Stomach (tissue), 9 donors: ENCODE measurements around the gene SORCS2. TPM values are rescaled to one million over a fixed set of nuclear protein-coding genes. Genes with fewer than 3 reads are reported as not detected.

ENCODE experiments used
- DNase-seq, 2 donors: peaks; one replicate each; pipeline versions ENCODE4 v3.0.0 to v3.0.0-alpha.2; 2013 to 2019
- H3K27ac ChIP-seq, 5 donors: fragments of 200-600 bp in 4 of 5; sonication (generic) in 4 of 5; one replicate each; pipeline ENCODE4 v1.5.1; 2013 to 2019; ENCODE audit warnings: mild to moderate bottlenecking in 1 of 5, moderate library complexity in 1 of 5
- H3K27me3 ChIP-seq, 3 donors: fragments of 200-600 bp; sonication (generic); one replicate each; pipeline ENCODE4 v1.5.1; 2017 to 2019; ENCODE audit warnings: mixed run types in 1 of 3
- H3K36me3 ChIP-seq, 4 donors: fragments of 200-600 bp; sonication (generic); 1 replicate in 3 of 4; 2 replicates in 1 of 4; pipeline ENCODE4 v1.5.1; 2016 to 2019
- H3K4me1 ChIP-seq, 4 donors: fragments of 200-600 bp; sonication (generic); one replicate each; pipeline ENCODE4 v1.5.1; 2016 to 2019
- H3K4me3 ChIP-seq, 4 donors: fragments of 200-600 bp; sonication (generic) in 3 of 4; one replicate each; pipeline ENCODE4 v1.5.1; 2016 to 2019; ENCODE audit warnings: mild to moderate bottlenecking in 1 of 4
- H3K9me3 ChIP-seq, 4 donors: fragments of 200-600 bp; sonication (generic); one replicate each; pipeline ENCODE4 v1.5.1; 2016 to 2019
- CTCF ChIP-seq, 7 experiments: fragments of 450-650 bp in 4 of 7; fragments of 200-600 bp in 3 of 7; sonication (generic) in 3 of 7; IDR thresholded peaks; one replicate each; pipeline ENCODE4 v1.5.1; 2016 to 2019; ENCODE audit warnings: antibody characterized with exemption in 7 of 7, control low read depth in 2 of 7, mild to moderate bottlenecking in 1 of 7
- EP300 ChIP-seq: sonication (generic); formaldehyde crosslinking; IDR thresholded peaks from one replicate; pipeline ENCODE4 v1.6.1; 2017; ENCODE audit warnings: antibody characterized with exemption
- POLR2A ChIP-seq, 4 donors: fragments of 450-650 bp; IDR thresholded peaks; one replicate each; pipeline ENCODE4 v1.6.1; 2016; ENCODE audit warnings: antibody characterized with exemption in 4 of 4, control low read depth in 2 of 4, mild to moderate bottlenecking in 1 of 4, moderate library complexity in 1 of 4
- POLR2AphosphoS5 ChIP-seq, 3 donors: sonication (generic); formaldehyde crosslinking; IDR thresholded peaks; one replicate each; pipeline ENCODE4 v1.6.1; 2016; ENCODE audit warnings: antibody characterized with exemption in 3 of 3
- WGBS, 5 donors: extraction: QIAGEN DNeasy Blood & Tissue Kit in 3 of 5; methylation state at CpG; one replicate each; pipeline versions ENCODE4 v1.1.5 to v1.1.7; 2013 to 2018; 5-methylcytosine and 5-hydroxymethylcytosine counted together
- intact Hi-C: fragments of 100-400 bp; cut with DNase I; formaldehyde crosslinking; loops from one replicate; pipeline ENCODE4 v1.15.1; 2023; ENCODE audit warnings: low total_unique reads
- polyA plus RNA-seq, 3 donors: library from polyadenylated mRNA; stranded (reverse); fragments of 200-250 nt; gene quantifications; one replicate each; pipeline ENCODE4 v1.2.3, GENCODE V29; 2013
- total RNA-seq, 5 donors: library from RNA; depleted of rRNA; stranded (reverse); fragments of >200 nt; gene quantifications; one replicate each; pipeline versions ENCODE4 v1.1.0 to v1.2.3, GENCODE V29; 2014 to 2016
- donor health status: healthy with polysubstance abuse.
- donor health status: Bipolar disorder and iron deficiency.
- donor health status: healthy.

The SORCS2 gene
- total and polyA plus RNA-seq, 8 donors, result under 0.01 to 13.0 (median 0.50) TPM; not detected in 1

GRCh38 chr4:7581477-7581876, 389.1 kb downstream of the SORCS2 start:
- Histone ChIP-seq H3K9me3 (peaks cover 20 to 48% (median 29%) of the 10 kb centered on the region in 4 donors), H3K4me3 (no peak overlapping the region), H3K36me3 (peaks cover 0 to under 1% (median 0%) of the 10 kb centered on the region in 4 donors), H3K4me1 (no peaks in the 10 kb centered on the region), H3K27ac (no peak overlapping the region), H3K27me3 (no peaks in the 10 kb centered on the region)
- 29 to 34% (median 33%) methylated on average over 7 to 8 of the region's 8 CpGs for WGBS, 5 donors
- intact Hi-C loops, result no loop called here
- no peak for TF ChIP-seq EP300
- TF ChIP-seq POLR2AphosphoS5 (IDR thresholded peaks at IDR 0.05), result no peak
- no peak for TF ChIP-seq CTCF (IDR thresholded peaks at IDR 0.05)
- TF ChIP-seq POLR2A (IDR thresholded peaks at IDR 0.05), result no peak
- peak in 1 of 2 donors; percentile 83 for DNase-seq

- no peak overlapping the region for H3K4me3 ChIP-seq
- no peaks in the 10 kb centered on the region for H3K27me3 ChIP-seq
- no peak for DNase-seq
- no peak overlapping the region for H3K27ac ChIP-seq
- intact Hi-C loops, result no loop called here
- 83 to 92% (median 88%) methylated on average over 16 of the region's 16 CpGs for WGBS, 5 donors
- TF ChIP-seq CTCF (IDR thresholded peaks at IDR 0.05) (no peak), POLR2AphosphoS5 (IDR thresholded peaks at IDR 0.05) (no peak), POLR2A (IDR thresholded peaks at IDR 0.05) (no peak), EP300 (no peak)
- peaks cover 14 to 38% (median 19%) of the 10 kb centered on the region in 4 donors for H3K9me3 ChIP-seq
- no peaks in the 10 kb centered on the region for H3K36me3 ChIP-seq
- H3K4me1 ChIP-seq, result no peaks in the 10 kb centered on the region
Observed at GRCh38 chr4:7582313-7583097, 390.2 kb downstream of the SORCS2 start.

GRCh38 chr4:7584098-7584497, 391.8 kb downstream of the SORCS2 start:
- no peaks in the 10 kb centered on the region for H3K4me1 ChIP-seq
- H3K27ac ChIP-seq, result no peak overlapping the region
- 82 to 100% (median 88%) methylated on average over 1 of the region's 1 CpG for WGBS, 5 donors
- TF ChIP-seq CTCF (IDR thresholded peaks at IDR 0.05), result no peak
- no peak for TF ChIP-seq POLR2AphosphoS5 (IDR thresholded peaks at IDR 0.05)
- no peak for TF ChIP-seq POLR2A (IDR thresholded peaks at IDR 0.05)
- TF ChIP-seq EP300, result no peak
- peaks cover 0 to 22% (median 3%) of the 10 kb centered on the region in 4 donors for H3K9me3 ChIP-seq
- H3K27me3 ChIP-seq, result no peaks in the 10 kb centered on the region
- intact Hi-C loops, result no loop called here
- peak in 1 of 2 donors; percentile 24 for DNase-seq
- H3K36me3 ChIP-seq, result no peaks in the 10 kb centered on the region
- no peak overlapping the region for H3K4me3 ChIP-seq

GRCh38 chr4:7584606-7585159, 392.3 kb downstream of the SORCS2 start:
- 61 to 76% (median 74%) methylated on average over 9 of the region's 9 CpGs for WGBS, 5 donors
- H3K4me1 ChIP-seq, result no peaks in the 10 kb centered on the region
- no peak overlapping the region for H3K27ac ChIP-seq
- intact Hi-C loops, result no loop called here
- TF ChIP-seq CTCF (IDR thresholded peaks at IDR 0.05) (no peak), POLR2AphosphoS5 (IDR thresholded peaks at IDR 0.05) (no peak), POLR2A (IDR thresholded peaks at IDR 0.05) (no peak), EP300 (no peak)
- peak in 1 of 2 donors; percentile 35 for DNase-seq
- peaks cover 0 to 16% (median under 1%) of the 10 kb centered on the region in 4 donors for H3K9me3 ChIP-seq
- H3K36me3 ChIP-seq, result no peaks in the 10 kb centered on the region
- H3K27me3 ChIP-seq, result peaks cover 0 to under 1% (median 0%) of the 10 kb centered on the region in 3 donors
- H3K4me3 ChIP-seq, result no peak overlapping the region
